ENCODE measurements around the gene CTDSPL.
A peak's percentile ranks its signal among the peaks of the same experiment; 100 is the strongest.

The CTDSPL gene

GRCh38 chr3:37973246-37974054 lies 111.8 kb downstream of the CTDSPL start:
- H3K4me3 ChIP-seq (ENCODE audit: low read depth, low read length), result no peak overlapping the region
- TF ChIP-seq CTCF (IDR thresholded peaks at IDR 0.05; ENCODE audit: control insufficient read depth, extremely low read depth, insufficient read depth), result no peak
- no peak for DNase-seq (ENCODE audit: low read depth)

GRCh38 chr3:37974121-37975083 lies 112.7 kb downstream of the CTDSPL start:
- peak; percentile 76 for TF ChIP-seq CTCF (IDR thresholded peaks at IDR 0.05; ENCODE audit: control insufficient read depth, extremely low read depth, insufficient read depth)
- no peak overlapping the region for H3K4me3 ChIP-seq (ENCODE audit: low read depth, low read length)
- DNase-seq (ENCODE audit: low read depth), result no peak

- no peak overlapping the region for H3K4me3 ChIP-seq (ENCODE audit: low read depth, low read length)
- DNase-seq (ENCODE audit: low read depth), result no peak
- TF ChIP-seq CTCF (IDR thresholded peaks at IDR 0.05; ENCODE audit: control insufficient read depth, extremely low read depth, insufficient read depth), result no peak
Measured at GRCh38 chr3:37979541-37980461, 118.1 kb downstream of the CTDSPL start.

GRCh38 chr3:37980462-37981347 lies 119.0 kb downstream of the CTDSPL start:
- no peak for TF ChIP-seq CTCF (IDR thresholded peaks at IDR 0.05; ENCODE audit: control insufficient read depth, extremely low read depth, insufficient read depth)
- no peak for DNase-seq (ENCODE audit: low read depth)
- no peak overlapping the region for H3K4me3 ChIP-seq (ENCODE audit: low read depth, low read length)

GRCh38 chr3:37981348-37981664 lies 119.6 kb downstream of the CTDSPL start:
- no peak for DNase-seq (ENCODE audit: low read depth)
- no peak for TF ChIP-seq CTCF (IDR thresholded peaks at IDR 0.05; ENCODE audit: control insufficient read depth, extremely low read depth, insufficient read depth)
- no peak overlapping the region for H3K4me3 ChIP-seq (ENCODE audit: low read depth, low read length)

Measured in LNCaP clone FGC (cell line).